AG04449 (cell line): ENCODE data around the gene GABRG2.
"Not testable (repeated sequence)": the region's sequence is repeated elsewhere in the genome, so short reads cannot be mapped to it uniquely, and the experiment has no call there.

Source experiments
- CTCF ChIA-PET: fragments of 350-600 bp; formaldehyde crosslinking; extraction: SDS; loops from one replicate; lab custom pipeline; 2021; ENCODE audit warnings: antibody characterized with exemption; lab: Yijun Ruan, JAX
- POLR2A ChIA-PET: fragments of 400-600, 350-600 bp; formaldehyde crosslinking; extraction: SDS; loops from one replicate; lab custom pipeline; 2020; ENCODE audit warnings: antibody characterized with exemption, inconsistent platforms; lab: Yijun Ruan, JAX
- DNase-seq: peaks from one replicate; pipeline ENCODE4 v3.0.0-alpha.2; 2010; ENCODE audit warnings: low read depth, low spot score
- H3K4me3 ChIP-seq: 2 replicates; pipeline ENCODE4 v1.5.1; 2011; ENCODE audit warnings: low read depth, mild to moderate bottlenecking, control low read depth, low read length
- TF ChIP-seq, protein P1 (sequence below): IDR thresholded peaks from one replicate; pipeline ENCODE4 v1.5.1; 2011; ENCODE audit warnings: mild to moderate bottlenecking, moderate library complexity, low read length, control low read depth, inconsistent platforms; ENCODE audit not compliant: insufficient read depth; ENCODE audit errors: missing control alignments

GABRG2 gene

DNA sequence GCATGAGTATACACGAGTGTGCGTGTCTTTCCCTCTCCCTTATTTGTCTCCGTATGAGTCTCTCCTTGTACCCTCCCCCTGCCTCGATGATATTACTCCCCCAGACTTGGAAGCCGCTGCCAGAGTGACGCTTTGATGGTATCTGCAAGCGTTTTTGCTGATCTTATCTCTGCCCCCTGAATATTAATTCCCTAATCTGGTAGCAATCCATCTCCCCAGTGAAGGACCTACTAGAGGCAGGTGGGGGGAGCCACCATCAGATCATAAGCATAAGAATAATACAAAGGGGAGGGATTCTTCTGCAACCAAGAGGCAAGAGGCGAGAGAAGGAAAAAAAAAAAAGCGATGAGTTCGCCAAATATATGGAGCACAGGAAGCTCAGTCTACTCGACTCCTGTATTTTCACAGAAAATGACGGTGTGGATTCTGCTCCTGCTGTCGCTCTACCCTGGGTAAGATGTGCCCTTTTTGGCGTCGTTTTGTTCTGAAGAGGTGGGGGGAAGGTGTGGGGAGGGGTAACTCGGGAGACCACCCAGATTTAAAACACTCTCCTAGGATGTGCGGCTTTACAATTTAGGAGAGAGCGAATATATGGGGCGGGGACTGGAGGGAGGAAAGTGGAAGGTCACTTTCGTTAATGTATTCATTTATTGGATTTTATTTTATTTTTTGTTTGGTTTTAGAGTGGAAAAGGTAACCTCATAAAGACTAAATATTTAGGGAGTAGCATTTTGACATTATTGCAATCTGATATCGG, at the start of gene GABRG2:
GABRG2 (plus strand) TSS at position 119 of the 757 bp plus-strand sequence; CDS start at position 346, 227 bp downstream.
- DNase-seq = no peak
- H3K4me3 ChIP-seq = no peak within 1 kb of the TSS
- POLR2A ChIA-PET = no interaction called here
- TF ChIP-seq, protein P1, sequence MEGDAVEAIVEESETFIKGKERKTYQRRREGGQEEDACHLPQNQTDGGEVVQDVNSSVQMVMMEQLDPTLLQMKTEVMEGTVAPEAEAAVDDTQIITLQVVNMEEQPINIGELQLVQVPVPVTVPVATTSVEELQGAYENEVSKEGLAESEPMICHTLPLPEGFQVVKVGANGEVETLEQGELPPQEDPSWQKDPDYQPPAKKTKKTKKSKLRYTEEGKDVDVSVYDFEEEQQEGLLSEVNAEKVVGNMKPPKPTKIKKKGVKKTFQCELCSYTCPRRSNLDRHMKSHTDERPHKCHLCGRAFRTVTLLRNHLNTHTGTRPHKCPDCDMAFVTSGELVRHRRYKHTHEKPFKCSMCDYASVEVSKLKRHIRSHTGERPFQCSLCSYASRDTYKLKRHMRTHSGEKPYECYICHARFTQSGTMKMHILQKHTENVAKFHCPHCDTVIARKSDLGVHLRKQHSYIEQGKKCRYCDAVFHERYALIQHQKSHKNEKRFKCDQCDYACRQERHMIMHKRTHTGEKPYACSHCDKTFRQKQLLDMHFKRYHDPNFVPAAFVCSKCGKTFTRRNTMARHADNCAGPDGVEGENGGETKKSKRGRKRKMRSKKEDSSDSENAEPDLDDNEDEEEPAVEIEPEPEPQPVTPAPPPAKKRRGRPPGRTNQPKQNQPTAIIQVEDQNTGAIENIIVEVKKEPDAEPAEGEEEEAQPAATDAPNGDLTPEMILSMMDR = no peak
- CTCF ChIA-PET = no interaction called here

- H3K4me3 ChIP-seq = no peak overlapping the region
- ChIA-PET CTCF (no interaction called here), POLR2A (no interaction called here)
- TF ChIP-seq, protein P1 = no peak
- no peak for DNase-seq
These were observed 42.3 kb upstream of the GABRG2 start for GRCh38 chr5:162025312-162025711.

- no peak for DNase-seq
- no peak overlapping the region for H3K4me3 ChIP-seq
- TF ChIP-seq, protein P1 = no peak
- POLR2A ChIA-PET = no interaction called here
- CTCF ChIA-PET = no interaction called here
These were observed 40.8 kb upstream of the GABRG2 start for GRCh38 chr5:162026803-162027202.

GRCh38 chr5:162037431-162037830, 30.1 kb upstream of the GABRG2 start:
- no peak overlapping the region for H3K4me3 ChIP-seq
- ChIA-PET POLR2A (no interaction called here), CTCF (no interaction called here)
- DNase-seq = no peak
- TF ChIP-seq, protein P1 = no peak

DNA sequence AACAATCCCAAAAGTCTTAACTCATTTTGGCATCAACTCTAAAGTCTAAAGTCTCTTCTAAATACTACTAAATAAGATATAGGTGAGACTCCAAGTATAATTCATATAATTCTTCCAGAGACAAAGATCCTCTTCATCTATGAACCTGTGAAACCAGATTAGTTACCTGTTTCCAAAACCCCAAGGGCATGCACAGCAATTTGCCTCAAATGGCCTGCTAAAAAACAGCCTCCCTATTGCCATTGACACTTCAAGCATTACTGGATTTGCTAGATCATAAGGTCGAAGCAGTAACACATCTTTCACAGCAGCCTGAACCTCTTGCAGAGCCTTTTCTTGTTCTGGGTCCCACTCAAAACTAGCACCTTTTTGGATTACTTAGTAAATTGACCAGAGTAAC, 20.3 kb upstream of the GABRG2 start:
- TF ChIP-seq, protein P1 = no peak
- no peak overlapping the region for H3K4me3 ChIP-seq
- ChIA-PET POLR2A (no interaction called here), CTCF (no interaction called here)
- no peak for DNase-seq

DNA sequence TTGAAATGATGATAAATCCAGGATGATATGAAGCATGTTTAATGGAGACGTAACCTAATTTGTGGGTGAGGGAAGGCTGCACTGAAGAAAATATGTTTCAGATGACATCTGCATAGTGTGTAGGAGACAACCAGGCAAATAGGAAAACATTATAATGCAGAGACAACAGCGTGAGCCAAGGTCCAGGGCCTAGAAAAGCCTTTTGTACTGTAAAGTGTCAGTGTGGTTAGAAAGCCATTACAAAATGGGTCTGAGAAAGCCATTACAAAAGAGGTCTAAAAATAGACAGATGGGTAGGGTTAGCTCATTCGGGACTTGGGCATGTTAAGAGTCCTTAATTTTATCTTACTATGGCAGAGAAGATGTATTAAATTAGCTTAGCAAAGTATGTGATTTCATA, 14.9 kb upstream of the GABRG2 start:
- no peak for DNase-seq
- TF ChIP-seq, protein P1 = no peak
- ChIA-PET POLR2A (no interaction called here), CTCF (no interaction called here)
- H3K4me3 ChIP-seq = no peak overlapping the region

DNA sequence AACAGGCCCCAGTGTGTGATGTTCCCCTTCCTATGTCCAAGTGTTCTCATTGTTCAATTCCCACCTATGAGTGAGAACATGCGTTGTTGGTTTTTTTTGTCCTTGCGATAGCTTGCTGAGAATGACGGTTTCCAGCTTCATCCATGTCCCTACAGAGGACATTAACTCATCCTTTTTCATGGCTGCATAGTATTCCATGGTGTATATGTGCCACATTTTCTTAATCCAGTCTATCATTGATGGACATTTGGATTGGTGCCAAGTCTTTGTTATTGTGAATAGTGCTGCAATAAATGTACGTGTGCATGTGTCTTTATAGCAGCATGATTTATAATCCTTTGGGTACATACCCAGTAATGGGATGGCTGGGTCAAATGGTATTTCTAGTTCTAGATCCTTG, 12.5 kb upstream of the GABRG2 start:
- DNase-seq, POLR2A ChIA-PET, H3K4me3 ChIP-seq, CTCF ChIA-PET: not testable (repeated sequence)
